Parathyroid adenoma (tissue), 2 donors: Measurements from ENCODE around the gene MYORG.

ENCODE experiments used
- H2AFZ ChIP-seq: fragments of 300-600 bp; sonication (generic); one replicate; pipeline ENCODE4 v1.7.0; 2017; ENCODE audit warnings: antibody characterized with exemption, mild to moderate bottlenecking
- H3K27ac ChIP-seq: fragments of 300-600 bp; sonication (generic); one replicate; pipeline ENCODE4 v1.7.0; 2017
- H3K27me3 ChIP-seq: fragments of 300-600 bp; sonication (generic); one replicate; pipeline ENCODE4 v1.7.0; 2017; ENCODE audit warnings: low read length; ENCODE audit not compliant: control insufficient read depth, insufficient read depth
- H3K36me3 ChIP-seq: fragments of 300-600 bp; sonication (generic); one replicate; pipeline ENCODE4 v1.7.0; 2017; ENCODE audit warnings: low read length; ENCODE audit not compliant: control insufficient read depth, insufficient read depth
- H3K4me1 ChIP-seq: fragments of 300-600 bp; sonication (generic); one replicate; pipeline ENCODE4 v1.7.0; 2017; ENCODE audit warnings: control low read depth
- H3K4me2 ChIP-seq: fragments of 300-600 bp; sonication (generic); one replicate; pipeline ENCODE4 v1.7.0; 2017; ENCODE audit warnings: low read length
- H3K4me3 ChIP-seq: fragments of 300-600 bp; sonication (generic); one replicate; pipeline ENCODE4 v1.7.0; 2017; ENCODE audit warnings: low read depth, low read length
- H3K79me2 ChIP-seq: fragments of 300-600 bp; sonication (generic); one replicate; pipeline ENCODE4 v1.7.0; 2017; ENCODE audit warnings: control low read depth
- H3K9ac ChIP-seq: fragments of 300-600 bp; sonication (generic); one replicate; pipeline ENCODE4 v1.7.0; 2017; ENCODE audit warnings: mild to moderate bottlenecking
- H3K9me3 ChIP-seq: fragments of 300-600 bp; sonication (generic); one replicate; pipeline ENCODE4 v1.7.0; 2017; ENCODE audit warnings: low read length; ENCODE audit not compliant: control insufficient read depth
- TF ChIP-seq, protein P1 (sequence below): fragments of 300-600 bp; sonication (generic); IDR thresholded peaks from one replicate; pipeline ENCODE4 v1.7.0; 2017; ENCODE audit warnings: antibody characterized with exemption, mild to moderate bottlenecking
- donor health status: primary hyperparathyroidism.

MYORG gene

DNA sequence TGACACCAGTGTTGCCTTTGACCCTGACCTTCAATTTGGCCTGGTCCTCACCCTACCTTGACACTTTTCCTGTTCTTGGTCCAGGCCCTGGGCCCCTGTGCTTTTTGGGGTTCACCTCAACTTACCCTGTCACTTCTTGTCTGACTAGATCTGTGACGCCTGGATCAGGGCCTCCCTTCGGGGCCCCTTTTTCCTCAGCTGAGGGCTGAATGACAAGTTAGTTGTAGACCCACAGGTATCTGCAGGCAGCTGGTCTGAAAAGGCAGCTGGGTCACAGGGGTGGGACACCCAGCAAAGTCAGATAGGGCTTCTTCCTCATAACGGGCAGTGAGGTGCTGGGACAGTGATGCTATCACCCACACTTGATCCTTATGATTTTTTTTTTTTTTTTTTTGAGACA, 10.0 kb upstream of the MYORG start:
- Histone ChIP-seq H3K79me2 (no peaks in the 10 kb centered on the region), H3K27me3 (no peaks in the 10 kb centered on the region), H3K4me3 (no peak overlapping the region), H3K9ac (no peak overlapping the region), H3K27ac (no peak overlapping the region), H3K36me3 (no peaks in the 10 kb centered on the region), H2AFZ (no peak overlapping the region), H3K4me1 (no peaks in the 10 kb centered on the region), H3K9me3 (no peaks in the 10 kb centered on the region), H3K4me2 (no peak overlapping the region)
- TF ChIP-seq, protein P1, sequence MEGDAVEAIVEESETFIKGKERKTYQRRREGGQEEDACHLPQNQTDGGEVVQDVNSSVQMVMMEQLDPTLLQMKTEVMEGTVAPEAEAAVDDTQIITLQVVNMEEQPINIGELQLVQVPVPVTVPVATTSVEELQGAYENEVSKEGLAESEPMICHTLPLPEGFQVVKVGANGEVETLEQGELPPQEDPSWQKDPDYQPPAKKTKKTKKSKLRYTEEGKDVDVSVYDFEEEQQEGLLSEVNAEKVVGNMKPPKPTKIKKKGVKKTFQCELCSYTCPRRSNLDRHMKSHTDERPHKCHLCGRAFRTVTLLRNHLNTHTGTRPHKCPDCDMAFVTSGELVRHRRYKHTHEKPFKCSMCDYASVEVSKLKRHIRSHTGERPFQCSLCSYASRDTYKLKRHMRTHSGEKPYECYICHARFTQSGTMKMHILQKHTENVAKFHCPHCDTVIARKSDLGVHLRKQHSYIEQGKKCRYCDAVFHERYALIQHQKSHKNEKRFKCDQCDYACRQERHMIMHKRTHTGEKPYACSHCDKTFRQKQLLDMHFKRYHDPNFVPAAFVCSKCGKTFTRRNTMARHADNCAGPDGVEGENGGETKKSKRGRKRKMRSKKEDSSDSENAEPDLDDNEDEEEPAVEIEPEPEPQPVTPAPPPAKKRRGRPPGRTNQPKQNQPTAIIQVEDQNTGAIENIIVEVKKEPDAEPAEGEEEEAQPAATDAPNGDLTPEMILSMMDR, result no peak

DNA sequence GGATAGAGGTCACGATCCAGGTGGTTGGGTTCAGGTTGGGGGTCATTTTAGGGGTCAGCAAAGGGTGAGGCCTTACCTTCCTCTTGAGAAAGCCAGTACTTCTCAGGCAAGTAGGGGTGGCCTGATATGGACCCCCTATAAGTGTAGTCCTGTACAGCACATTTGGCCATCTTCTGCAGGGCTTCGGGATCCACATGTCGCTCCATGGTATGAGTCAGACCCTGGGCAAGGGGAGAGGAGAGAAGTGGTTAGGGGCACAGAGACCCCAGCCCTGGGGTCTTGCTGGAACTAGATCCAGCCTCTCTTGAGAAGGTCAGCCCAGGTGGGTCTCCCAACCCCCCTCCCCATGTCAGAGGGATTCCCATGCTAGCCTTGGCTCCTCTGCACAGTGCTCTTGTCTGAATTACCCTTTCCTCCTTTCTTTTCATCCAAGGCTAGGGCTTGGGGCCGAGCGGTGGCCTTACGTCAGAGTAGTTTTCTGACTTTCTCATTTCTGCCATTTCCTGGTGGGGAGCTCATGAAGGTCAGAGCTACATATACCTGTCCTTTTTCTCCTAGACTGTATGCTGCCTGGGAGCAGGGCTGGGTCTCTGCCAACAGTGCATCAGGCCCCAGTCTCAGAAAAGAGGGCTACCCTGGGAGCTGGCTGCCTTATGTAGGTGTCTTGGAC, 9.0 kb upstream of the MYORG start:
- H3K4me1 ChIP-seq, result no peaks in the 10 kb centered on the region
- H3K9me3 ChIP-seq, result no peaks in the 10 kb centered on the region
- TF ChIP-seq, protein P1, result no peak
- no peaks in the 10 kb centered on the region for H3K36me3 ChIP-seq
- H3K4me3 ChIP-seq, result no peak overlapping the region
- no peaks in the 10 kb centered on the region for H3K27me3 ChIP-seq
- no peak overlapping the region for H3K27ac ChIP-seq
- H3K4me2 ChIP-seq, result no peak overlapping the region
- no peak overlapping the region for H2AFZ ChIP-seq
- H3K79me2 ChIP-seq, result no peaks in the 10 kb centered on the region
- no peak overlapping the region for H3K9ac ChIP-seq

DNA sequence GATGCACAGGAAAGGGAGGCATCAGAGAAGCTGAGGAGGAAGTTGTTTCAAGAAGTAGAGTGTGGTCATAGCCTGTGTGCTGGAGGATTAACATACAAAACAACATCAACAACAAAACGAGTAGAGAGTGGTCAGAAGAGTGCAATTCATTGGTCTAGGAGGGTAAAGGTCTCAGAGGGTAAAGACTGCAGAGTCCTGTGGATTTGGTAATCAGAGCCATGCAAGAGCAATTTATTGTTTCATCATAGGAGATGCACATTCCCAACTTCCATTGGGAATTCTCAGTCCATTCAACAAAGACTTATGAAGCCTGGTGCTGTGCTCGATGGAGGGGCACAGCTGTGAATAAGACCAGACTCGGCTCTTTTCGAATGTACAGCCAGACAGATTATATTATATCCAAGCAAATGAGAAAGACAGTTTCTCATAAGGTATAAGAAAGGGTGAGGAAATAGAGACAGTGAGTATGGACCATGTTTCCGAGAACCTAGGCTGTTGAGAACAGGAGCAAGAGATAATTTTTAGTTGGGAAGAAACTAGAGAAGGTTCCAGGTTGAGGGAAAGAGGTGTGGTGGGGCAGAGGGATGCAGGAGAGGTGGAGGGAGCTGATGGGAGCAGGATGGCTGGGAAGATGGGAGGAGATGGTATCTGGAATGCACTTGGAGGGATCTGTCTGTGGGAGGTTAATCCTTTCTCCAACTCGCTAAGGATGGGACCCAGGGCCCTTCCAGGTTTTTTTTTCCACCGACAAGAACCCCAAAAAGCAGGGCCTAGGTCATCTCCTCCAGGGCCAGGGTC, 7.9 kb upstream of the MYORG start:
- TF ChIP-seq, protein P1, result no peak
- H3K4me3 ChIP-seq, result no peak overlapping the region
- H3K4me1 ChIP-seq, result no peaks in the 10 kb centered on the region
- H2AFZ ChIP-seq, result no peak overlapping the region
- H3K27me3 ChIP-seq, result no peaks in the 10 kb centered on the region
- no peaks in the 10 kb centered on the region for H3K9me3 ChIP-seq
- H3K79me2 ChIP-seq, result no peaks in the 10 kb centered on the region
- H3K27ac ChIP-seq, result no peak overlapping the region
- H3K9ac ChIP-seq, result no peak overlapping the region
- no peaks in the 10 kb centered on the region for H3K36me3 ChIP-seq
- no peak overlapping the region for H3K4me2 ChIP-seq

DNA sequence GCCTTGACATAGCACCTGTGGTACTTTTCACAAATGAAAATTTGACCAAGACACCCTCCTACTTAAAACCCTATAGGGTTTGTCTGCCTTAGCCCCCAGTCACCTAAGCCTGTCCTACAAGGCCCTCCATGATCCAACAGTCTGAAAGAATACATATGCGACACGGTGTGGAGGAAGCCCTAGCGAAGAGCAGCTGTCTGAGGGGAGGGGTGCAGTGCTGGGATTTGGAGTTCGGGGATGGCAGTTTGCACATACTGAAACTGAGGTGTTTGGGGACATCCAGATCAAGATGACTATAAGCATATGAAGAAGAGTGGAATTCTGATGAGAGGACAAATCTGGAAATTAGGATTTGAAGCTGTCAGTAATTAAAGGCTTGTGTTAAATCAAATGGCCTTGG, 7.2 kb upstream of the MYORG start:
- TF ChIP-seq, protein P1, result no peak
- Histone ChIP-seq H3K4me2 (no peak overlapping the region), H3K27me3 (no peaks in the 10 kb centered on the region), H3K9me3 (no peaks in the 10 kb centered on the region), H3K79me2 (no peaks in the 10 kb centered on the region), H3K9ac (no peak overlapping the region), H3K4me3 (no peak overlapping the region), H3K4me1 (no peaks in the 10 kb centered on the region), H3K36me3 (no peaks in the 10 kb centered on the region), H3K27ac (no peak overlapping the region), H2AFZ (no peak overlapping the region)
